Measurements from ENCODE around the gene IZUMO4.

The IZUMO4 gene

GRCh38 chr19:2061495-2062388 is 35.0 kb upstream of the IZUMO4 start:
- Histone ChIP-seq H3K4me3 (ENCODE audit: low read length) (peak overlapping the region; percentile 85), H3K9ac (ENCODE audit: low read length) (peak overlapping the region; percentile 98), H3K36me3 (ENCODE audit: control insufficient read depth, insufficient read depth, low read length, severe bottlenecking) (no peaks in the 10 kb centered on the region), H3K27me3 (replicated peaks; ENCODE audit: control insufficient read depth, insufficient read depth, low read length) (no peaks in the 10 kb centered on the region), H3K4me1 (ENCODE audit: control insufficient read depth, insufficient read depth, low read length) (peaks cover 49% of the 10 kb centered on the region), H3K9me3 (ENCODE audit: control insufficient read depth, low read length) (no peaks in the 10 kb centered on the region)
- peak; percentile 99 for DNase-seq (ENCODE audit: low read depth)

- peak overlapping the region; percentile 98 for H3K9ac ChIP-seq (ENCODE audit: low read length)
- no peaks in the 10 kb centered on the region for H3K36me3 ChIP-seq (ENCODE audit: control insufficient read depth, insufficient read depth, low read length, severe bottlenecking)
- peak overlapping the region; percentile 85 for H3K4me3 ChIP-seq (ENCODE audit: low read length)
- no peaks in the 10 kb centered on the region for H3K27me3 ChIP-seq (replicated peaks; ENCODE audit: control insufficient read depth, insufficient read depth, low read length)
- no peak for DNase-seq (ENCODE audit: low read depth)
- H3K9me3 ChIP-seq (ENCODE audit: control insufficient read depth, low read length), result no peaks in the 10 kb centered on the region
- H3K4me1 ChIP-seq (ENCODE audit: control insufficient read depth, insufficient read depth, low read length), result peaks cover 49% of the 10 kb centered on the region
Observed at GRCh38 chr19:2062389-2062729, 34.4 kb upstream of the IZUMO4 start.

GRCh38 chr19:2062770-2063169 is 33.9 kb upstream of the IZUMO4 start:
- Histone ChIP-seq H3K4me1 (ENCODE audit: control insufficient read depth, insufficient read depth, low read length) (peaks cover 49% of the 10 kb centered on the region), H3K9ac (ENCODE audit: low read length) (no peak overlapping the region), H3K36me3 (ENCODE audit: control insufficient read depth, insufficient read depth, low read length, severe bottlenecking) (no peaks in the 10 kb centered on the region), H3K27me3 (replicated peaks; ENCODE audit: control insufficient read depth, insufficient read depth, low read length) (no peaks in the 10 kb centered on the region), H3K9me3 (ENCODE audit: control insufficient read depth, low read length) (no peaks in the 10 kb centered on the region), H3K4me3 (ENCODE audit: low read length) (no peak overlapping the region)
- no peak for DNase-seq (ENCODE audit: low read depth)

GRCh38 chr19:2063824-2064223 is 32.9 kb upstream of the IZUMO4 start:
- Histone ChIP-seq H3K27me3 (replicated peaks; ENCODE audit: control insufficient read depth, insufficient read depth, low read length) (no peaks in the 10 kb centered on the region), H3K9me3 (ENCODE audit: control insufficient read depth, low read length) (no peaks in the 10 kb centered on the region)

GRCh38 chr19:2064395-2064787 is 32.3 kb upstream of the IZUMO4 start:
- no peak for DNase-seq (ENCODE audit: low read depth)
- peak overlapping the region; percentile 63 for H3K9ac ChIP-seq (ENCODE audit: low read length)
- H3K27me3 ChIP-seq (replicated peaks; ENCODE audit: control insufficient read depth, insufficient read depth, low read length), result no peaks in the 10 kb centered on the region
- H3K9me3 ChIP-seq (ENCODE audit: control insufficient read depth, low read length), result no peaks in the 10 kb centered on the region
- H3K4me1 ChIP-seq (ENCODE audit: control insufficient read depth, insufficient read depth, low read length), result peaks cover 38% of the 10 kb centered on the region
- H3K4me3 ChIP-seq (ENCODE audit: low read length), result no peak overlapping the region
- H3K36me3 ChIP-seq (ENCODE audit: control insufficient read depth, insufficient read depth, low read length, severe bottlenecking), result no peaks in the 10 kb centered on the region

More at GRCh38 chr19:2063824-2064223, 32.9 kb upstream of the IZUMO4 start:
- H3K36me3 ChIP-seq (ENCODE audit: control insufficient read depth, insufficient read depth, low read length, severe bottlenecking), result no peaks in the 10 kb centered on the region
- H3K4me3 ChIP-seq (ENCODE audit: low read length), result no peak overlapping the region
- H3K4me1 ChIP-seq (ENCODE audit: control insufficient read depth, insufficient read depth, low read length), result peaks cover 44% of the 10 kb centered on the region
- no peak for DNase-seq (ENCODE audit: low read depth)
- no peak overlapping the region for H3K9ac ChIP-seq (ENCODE audit: low read length)

GRCh38 chr19:2064788-2065524 is 31.8 kb upstream of the IZUMO4 start:
- DNase-seq (ENCODE audit: low read depth), result no peak
- H3K36me3 ChIP-seq (ENCODE audit: control insufficient read depth, insufficient read depth, low read length, severe bottlenecking), result no peaks in the 10 kb centered on the region
- no peak overlapping the region for H3K4me3 ChIP-seq (ENCODE audit: low read length)
- no peaks in the 10 kb centered on the region for H3K9me3 ChIP-seq (ENCODE audit: control insufficient read depth, low read length)
- H3K27me3 ChIP-seq (replicated peaks; ENCODE audit: control insufficient read depth, insufficient read depth, low read length), result no peaks in the 10 kb centered on the region
- peaks cover 34% of the 10 kb centered on the region for H3K4me1 ChIP-seq (ENCODE audit: control insufficient read depth, insufficient read depth, low read length)
- H3K9ac ChIP-seq (ENCODE audit: low read length), result peak overlapping the region; percentile 63

- Histone ChIP-seq H3K36me3 (ENCODE audit: control insufficient read depth, insufficient read depth, low read length, severe bottlenecking) (peaks cover 33% of the 10 kb centered on the region), H3K4me1 (ENCODE audit: control insufficient read depth, insufficient read depth, low read length) (peaks cover 7% of the 10 kb centered on the region), H3K4me3 (ENCODE audit: low read length) (no peak overlapping the region), H3K9ac (ENCODE audit: low read length) (no peak overlapping the region), H3K27me3 (replicated peaks; ENCODE audit: control insufficient read depth, insufficient read depth, low read length) (no peaks in the 10 kb centered on the region), H3K9me3 (ENCODE audit: control insufficient read depth, low read length) (no peaks in the 10 kb centered on the region)
- DNase-seq (ENCODE audit: low read depth), result no peak
Observed at GRCh38 chr19:2070436-2070827, 26.3 kb upstream of the IZUMO4 start.

- DNase-seq (ENCODE audit: low read depth), result no peak
- peak overlapping the region; percentile 4 for H3K9ac ChIP-seq (ENCODE audit: low read length)
- H3K9me3 ChIP-seq (ENCODE audit: control insufficient read depth, low read length), result no peaks in the 10 kb centered on the region
- H3K4me3 ChIP-seq (ENCODE audit: low read length), result no peak overlapping the region
- no peaks in the 10 kb centered on the region for H3K27me3 ChIP-seq (replicated peaks; ENCODE audit: control insufficient read depth, insufficient read depth, low read length)
- H3K36me3 ChIP-seq (ENCODE audit: control insufficient read depth, insufficient read depth, low read length, severe bottlenecking), result peaks cover 37% of the 10 kb centered on the region
- H3K4me1 ChIP-seq (ENCODE audit: control insufficient read depth, insufficient read depth, low read length), result peaks cover 7% of the 10 kb centered on the region
Observed at GRCh38 chr19:2070986-2071673, 25.6 kb upstream of the IZUMO4 start.

GRCh38 chr19:2072757-2073551 is 23.8 kb upstream of the IZUMO4 start:
- peaks cover 54% of the 10 kb centered on the region for H3K36me3 ChIP-seq (ENCODE audit: control insufficient read depth, insufficient read depth, low read length, severe bottlenecking)
- H3K4me1 ChIP-seq (ENCODE audit: control insufficient read depth, insufficient read depth, low read length), result peaks cover 7% of the 10 kb centered on the region
- no peak overlapping the region for H3K4me3 ChIP-seq (ENCODE audit: low read length)
- no peaks in the 10 kb centered on the region for H3K27me3 ChIP-seq (replicated peaks; ENCODE audit: control insufficient read depth, insufficient read depth, low read length)
- H3K9me3 ChIP-seq (ENCODE audit: control insufficient read depth, low read length), result no peaks in the 10 kb centered on the region
- H3K9ac ChIP-seq (ENCODE audit: low read length), result no peak overlapping the region
- no peak for DNase-seq (ENCODE audit: low read depth)

GRCh38 chr19:2076526-2076944 is 20.2 kb upstream of the IZUMO4 start:
- Histone ChIP-seq H3K36me3 (ENCODE audit: control insufficient read depth, insufficient read depth, low read length, severe bottlenecking) (peaks cover 76% of the 10 kb centered on the region), H3K9ac (ENCODE audit: low read length) (no peak overlapping the region), H3K27me3 (replicated peaks; ENCODE audit: control insufficient read depth, insufficient read depth, low read length) (no peaks in the 10 kb centered on the region), H3K4me3 (ENCODE audit: low read length) (no peak overlapping the region), H3K4me1 (ENCODE audit: control insufficient read depth, insufficient read depth, low read length) (no peaks in the 10 kb centered on the region), H3K9me3 (ENCODE audit: control insufficient read depth, low read length) (no peaks in the 10 kb centered on the region)
- no peak for DNase-seq (ENCODE audit: low read depth)
